ENCODE measurements around the gene CNTN2. TPM values are rescaled to one million over a fixed set of nuclear protein-coding genes. Genes with fewer than 3 reads are reported as not detected.

CNTN2 gene
- 10 to 100 TPM in 1 of 4 donors, 1 to 10 TPM in 3; 2.7 to 18.3 (median 6.0) TPM for total RNA-seq

GRCh38 chr1:205042911-205043806 lies at the start of gene CNTN2:
Gene CNTN2 (plus strand): TSS chr1:205043212. CDS start chr1:205053186, 9,974 bp downstream.
- no peak within 1 kb of the TSS for H3K4me3 ChIP-seq (ENCODE audit: low read depth, poor library complexity, severe bottlenecking)
- intact Hi-C loops (cut with DNase I; ENCODE audit: low total_unique reads) = no loop called here
- 11 to 18% methylated on average over 28 to 34 of the region's 53 CpGs for WGBS, 2 donors
- no peak for TF ChIP-seq CTCF (IDR thresholded peaks at IDR 0.05)
- TF ChIP-seq POLR2A (IDR thresholded peaks at IDR 0.05) = no peak
- no peak for DNase-seq (ENCODE audit: low spot score in 2 of 2)

- TF ChIP-seq POLR2A (IDR thresholded peaks at IDR 0.05) = no peak
- TF ChIP-seq CTCF (IDR thresholded peaks at IDR 0.05) = no peak
- no peak for DNase-seq (ENCODE audit: low spot score in 2 of 2)
- no peak overlapping the region for H3K4me3 ChIP-seq (ENCODE audit: low read depth, poor library complexity, severe bottlenecking)
- intact Hi-C loops (cut with DNase I; ENCODE audit: low total_unique reads) = no loop called here
- 86 to 91% methylated on average over 10 of the region's 10 CpGs for WGBS, 2 donors
Measured at GRCh38 chr1:204994086-204994862, 48.7 kb upstream of the CNTN2 start.

DNA sequence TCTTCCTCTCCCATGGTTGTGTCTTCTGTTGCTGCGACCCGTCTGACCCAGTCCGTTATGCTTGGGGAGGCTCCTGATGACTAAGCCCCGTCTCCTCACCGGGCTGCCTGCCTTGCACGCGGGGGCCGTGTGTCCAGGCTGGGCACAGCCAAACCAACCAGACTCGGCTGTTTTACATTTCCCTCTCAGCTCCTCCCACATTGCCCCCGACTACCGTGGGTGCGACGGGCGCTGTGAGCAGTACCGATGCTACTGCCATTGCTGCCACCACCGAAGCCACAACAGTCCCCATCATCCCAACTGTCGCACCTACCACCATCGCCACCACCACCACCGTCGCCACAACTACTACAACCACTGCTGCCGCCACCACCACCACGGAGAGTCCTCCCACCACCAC lies 46.0 kb upstream of the CNTN2 start:
- TF ChIP-seq POLR2A (IDR thresholded peaks at IDR 0.05) = no peak
- no peak for TF ChIP-seq CTCF (IDR thresholded peaks at IDR 0.05)
- 86 to 90% methylated on average over 22 of the region's 22 CpGs for WGBS, 2 donors
- no peak overlapping the region for H3K4me3 ChIP-seq (ENCODE audit: low read depth, poor library complexity, severe bottlenecking)
- intact Hi-C loops (cut with DNase I; ENCODE audit: low total_unique reads) = no loop called here
- DNase-seq (ENCODE audit: low spot score in 2 of 2) = no peak

DNA sequence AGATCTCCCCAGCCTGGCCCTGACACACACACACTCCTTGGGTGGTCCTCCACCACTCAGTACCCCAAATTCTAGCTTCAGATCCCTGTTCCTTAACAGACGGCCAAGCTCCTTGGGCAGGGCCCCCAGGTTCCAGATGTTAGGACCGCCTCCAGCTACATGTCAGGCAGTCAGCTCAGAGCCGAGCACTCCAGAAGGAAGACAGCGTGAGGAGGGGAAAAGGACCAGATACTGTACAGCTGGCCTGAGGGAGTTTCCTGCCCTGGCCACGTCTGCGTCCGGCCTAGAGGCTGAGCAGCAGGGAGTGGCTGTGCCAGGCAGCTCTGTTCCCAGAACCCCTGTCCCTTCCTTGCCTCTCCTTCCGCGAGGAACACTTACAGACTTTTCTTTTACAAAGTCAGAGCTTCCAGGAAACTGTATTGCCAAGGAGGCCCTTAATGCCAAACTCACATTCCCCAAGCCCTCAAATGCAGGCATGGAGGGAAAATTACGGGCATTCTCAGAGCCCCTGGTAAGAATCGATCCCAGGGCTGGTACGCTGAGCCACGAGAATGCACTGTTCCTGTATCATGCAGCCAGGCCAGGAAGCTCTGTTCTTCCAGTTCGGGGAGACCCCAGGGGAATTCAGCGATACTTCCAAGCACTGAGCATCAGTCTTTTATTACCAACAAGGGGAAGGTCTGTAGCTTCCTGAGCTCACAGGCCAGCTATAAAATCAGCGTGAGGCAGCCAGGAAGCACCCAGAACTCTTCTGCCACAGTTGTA lies 45.2 kb upstream of the CNTN2 start:
- TF ChIP-seq CTCF (IDR thresholded peaks at IDR 0.05) (no peak), POLR2A (IDR thresholded peaks at IDR 0.05) (no peak)
- intact Hi-C loops (cut with DNase I; ENCODE audit: low total_unique reads) = no loop called here
- H3K4me3 ChIP-seq (ENCODE audit: low read depth, poor library complexity, severe bottlenecking) = no peak overlapping the region
- 48 to 57% methylated on average over 16 of the region's 16 CpGs for WGBS, 2 donors
- no peak for DNase-seq (ENCODE audit: low spot score in 2 of 2)

- intact Hi-C loops (cut with DNase I; ENCODE audit: low total_unique reads) = no loop called here
- WGBS, 2 donors = 94 to 95% methylated on average over 14 of the region's 14 CpGs
- no peak for DNase-seq (ENCODE audit: low spot score in 2 of 2)
- TF ChIP-seq POLR2A (IDR thresholded peaks at IDR 0.05) (no peak), CTCF (IDR thresholded peaks at IDR 0.05) (no peak)
- H3K4me3 ChIP-seq (ENCODE audit: low read depth, poor library complexity, severe bottlenecking) = no peak overlapping the region
Measured at GRCh38 chr1:205001162-205001561, 41.9 kb upstream of the CNTN2 start.
